GM21515 (cell line): Measurements from ENCODE around the gene CCDC82.
"Not testable (repeated sequence)": the region's sequence is repeated elsewhere in the genome, so short reads cannot be mapped to it uniquely, and the experiment has no call there.

Source experiments
- ATAC-seq: cut with Tn5 transposase; IDR thresholded peaks from one replicate; pipeline ENCODE4 v1.9.1; 2021; ENCODE audit not compliant: unreplicated experiment

CCDC82 gene

DNA sequence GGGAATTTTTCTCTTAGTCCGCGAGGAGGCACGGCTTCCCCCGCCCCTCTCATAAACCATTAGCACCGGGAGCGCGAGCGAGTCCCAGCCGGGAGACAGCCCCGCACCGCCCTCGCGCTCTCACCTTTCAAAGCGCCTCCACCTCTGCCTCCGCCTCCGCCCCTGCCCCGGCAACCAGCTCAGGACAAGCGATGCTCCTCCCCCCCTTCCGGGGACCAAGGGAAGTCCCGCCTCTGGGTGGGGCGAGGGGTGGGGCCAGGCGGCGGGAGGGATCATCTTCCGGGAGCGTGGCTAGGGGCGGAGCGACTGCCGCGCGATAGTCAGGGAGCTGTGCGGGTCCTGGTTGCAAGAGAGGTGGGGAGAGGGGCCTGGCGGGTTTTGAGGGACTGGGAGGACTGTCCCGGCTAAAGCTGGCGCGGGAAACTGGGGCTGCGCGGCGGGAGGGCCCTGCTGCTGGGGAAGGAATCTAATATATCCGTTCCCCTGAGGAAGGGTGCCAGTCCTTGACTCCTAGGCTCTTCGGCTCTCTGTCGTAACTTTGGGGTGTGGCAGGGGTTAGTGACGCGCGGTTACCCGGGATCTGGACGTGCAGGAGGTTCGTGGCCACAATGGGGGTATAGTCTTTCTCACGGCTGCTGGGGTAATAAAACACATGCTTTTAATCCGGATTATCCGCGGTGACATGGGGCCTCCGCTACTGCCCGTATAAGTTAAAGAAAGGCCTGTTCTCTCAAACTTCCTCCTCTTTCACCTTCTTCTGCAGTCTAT lies at the start of gene CCDC82, which contains the start of gene JRKL:
Gene CCDC82, minus strand, starts transcription at position 193 of the 768 bp plus-strand sequence. CDS start 5,165 bp downstream, outside the sequence.
Gene JRKL, plus strand, starts transcription at position 294 of the 768 bp plus-strand sequence. CDS start 637 bp downstream, outside the sequence.
- peak; percentile 95 for ATAC-seq

DNA sequence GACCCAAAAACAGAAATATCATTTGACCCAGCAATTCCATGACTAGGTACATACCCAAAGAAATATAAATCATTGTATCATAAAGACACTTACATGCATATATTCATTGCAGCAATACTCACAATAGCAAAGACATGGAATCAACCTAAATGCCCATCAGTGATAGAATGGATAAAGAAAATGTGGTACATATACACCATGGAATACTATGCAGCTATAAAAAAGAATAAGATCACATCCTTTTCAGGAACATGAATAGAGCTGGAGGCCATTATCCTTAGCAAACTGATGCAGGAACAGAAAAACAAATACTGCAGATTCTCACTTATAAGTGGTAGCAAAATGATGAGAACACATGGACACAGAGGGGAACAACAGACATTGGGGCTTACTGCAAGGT lies 42.9 kb upstream of the CCDC82 start:
- ATAC-seq, result not testable (repeated sequence)

DNA sequence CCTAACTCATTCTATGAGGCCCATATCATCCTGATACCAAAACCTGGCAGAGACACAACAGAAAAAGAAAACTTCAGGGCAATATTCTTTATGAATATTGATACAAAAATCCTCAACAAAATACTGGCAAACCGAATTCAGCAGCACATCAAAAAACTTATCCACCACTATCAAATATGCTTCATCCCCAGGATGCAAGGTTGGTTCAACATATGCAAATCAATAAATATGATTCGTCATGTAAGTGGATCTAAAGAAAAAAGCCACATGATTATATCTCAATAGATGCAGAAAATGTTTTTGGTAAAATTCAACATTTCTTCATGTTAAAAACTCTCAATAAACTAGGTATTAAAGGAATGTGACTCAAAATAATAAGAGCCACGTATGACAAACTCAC lies 41.0 kb upstream of the CCDC82 start:
- no peak for ATAC-seq

DNA sequence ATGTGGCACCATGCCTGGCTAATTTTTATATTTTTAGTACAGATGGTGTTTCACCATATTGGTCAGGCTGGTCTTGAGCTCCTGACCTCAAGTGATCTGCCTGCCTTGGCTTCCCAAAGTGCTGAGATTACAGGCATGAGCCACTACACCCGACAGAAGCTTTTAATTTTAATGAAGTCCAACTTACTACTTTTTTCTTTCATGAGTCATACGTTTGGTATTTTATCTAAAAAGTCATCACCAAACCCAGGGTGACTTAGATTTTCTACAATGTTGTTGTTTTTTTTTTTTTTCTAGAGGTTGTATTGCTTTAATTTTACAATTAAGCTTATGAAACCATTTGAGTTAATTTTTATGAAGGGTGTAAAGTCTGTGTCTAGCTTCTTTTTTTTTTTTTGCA lies 35.0 kb upstream of the CCDC82 start:
- ATAC-seq, result no peak

DNA sequence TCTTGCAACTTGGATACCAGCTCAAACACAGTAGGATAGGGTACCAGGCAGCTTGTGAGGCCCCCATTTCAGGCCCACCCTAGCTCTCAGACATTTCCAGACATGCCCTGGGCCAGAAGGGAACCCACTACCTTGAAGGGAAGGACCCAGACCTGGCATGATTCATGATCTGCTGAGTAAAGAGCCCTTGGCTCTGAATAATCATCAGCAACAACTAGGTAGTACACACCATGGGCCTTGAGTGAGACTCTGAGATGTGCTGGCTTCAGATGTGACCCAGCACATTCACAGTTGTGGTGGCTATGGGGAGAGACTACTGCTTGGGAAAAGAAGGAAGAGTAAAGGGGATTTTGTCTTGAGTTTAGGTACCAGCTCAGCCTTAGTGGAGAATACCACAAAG lies 23.7 kb upstream of the CCDC82 start:
- no peak for ATAC-seq

DNA sequence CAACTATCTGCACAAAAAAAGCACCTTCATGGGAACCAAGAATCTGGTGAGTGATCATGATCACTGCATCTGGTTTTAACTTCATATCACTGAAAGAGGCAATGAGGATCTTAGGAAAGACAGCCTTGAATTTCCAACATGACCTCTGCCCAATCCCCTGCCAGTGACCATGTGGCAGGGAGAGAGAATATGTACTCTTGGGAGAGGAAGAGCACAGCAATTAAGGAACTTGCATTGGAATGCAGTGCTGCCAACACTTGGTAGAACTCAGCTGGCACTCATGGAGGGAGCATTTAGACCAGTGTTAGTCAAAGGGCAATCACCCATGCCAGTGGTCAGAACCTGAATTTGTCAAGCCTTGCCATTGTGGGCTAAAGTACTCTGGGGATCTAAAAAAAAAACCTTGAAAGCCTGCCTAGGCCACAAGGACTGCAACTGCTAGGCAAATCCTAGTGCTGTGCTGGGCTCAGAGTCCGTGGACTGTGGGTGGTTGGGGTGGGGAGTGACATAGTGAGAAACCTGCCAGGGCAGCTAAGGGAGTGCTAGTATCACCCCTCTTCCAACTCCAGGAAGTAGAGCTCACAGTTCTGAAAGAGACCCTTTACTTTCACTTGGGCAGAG lies 23.2 kb upstream of the CCDC82 start:
- no peak for ATAC-seq

DNA sequence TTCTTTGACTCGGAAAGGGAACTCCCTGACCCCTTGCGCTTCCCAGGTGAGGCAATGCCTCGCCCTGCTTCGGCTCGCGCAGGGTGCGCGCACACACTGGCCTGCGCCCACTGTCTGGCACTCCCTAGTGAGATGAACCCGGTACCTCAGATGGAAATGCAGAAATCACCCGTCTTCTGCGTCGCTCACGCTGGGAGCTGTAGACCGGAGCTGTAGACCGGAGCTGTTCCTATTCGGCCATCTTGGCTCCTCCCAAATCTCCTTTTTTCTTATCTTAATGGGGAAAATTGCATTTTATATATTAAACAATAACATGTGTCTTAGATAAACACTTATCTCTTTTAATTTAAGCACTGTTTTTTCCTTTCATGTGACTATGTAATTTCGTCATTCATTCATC lies 21.7 kb upstream of the CCDC82 start:
- ATAC-seq, result not testable (repeated sequence)

DNA sequence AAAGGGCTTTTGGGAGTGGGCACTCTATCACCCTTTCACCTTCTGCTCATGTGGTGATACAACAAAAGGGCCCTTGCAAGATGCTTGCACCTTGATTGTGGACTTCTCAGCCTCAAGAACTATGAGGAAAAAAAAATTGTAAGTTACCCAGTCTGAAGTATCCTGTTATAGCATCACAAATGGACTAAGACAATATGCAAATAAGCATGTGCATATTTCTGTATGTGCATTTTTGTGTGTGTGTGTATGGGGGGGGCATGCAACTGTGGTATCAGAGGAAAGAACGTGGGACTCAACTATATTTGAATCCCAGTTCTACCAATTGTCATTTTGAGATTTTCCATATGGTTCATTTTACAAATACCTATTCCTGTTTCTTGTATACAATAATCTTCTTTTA lies 11.0 kb upstream of the CCDC82 start:
- no peak for ATAC-seq

DNA sequence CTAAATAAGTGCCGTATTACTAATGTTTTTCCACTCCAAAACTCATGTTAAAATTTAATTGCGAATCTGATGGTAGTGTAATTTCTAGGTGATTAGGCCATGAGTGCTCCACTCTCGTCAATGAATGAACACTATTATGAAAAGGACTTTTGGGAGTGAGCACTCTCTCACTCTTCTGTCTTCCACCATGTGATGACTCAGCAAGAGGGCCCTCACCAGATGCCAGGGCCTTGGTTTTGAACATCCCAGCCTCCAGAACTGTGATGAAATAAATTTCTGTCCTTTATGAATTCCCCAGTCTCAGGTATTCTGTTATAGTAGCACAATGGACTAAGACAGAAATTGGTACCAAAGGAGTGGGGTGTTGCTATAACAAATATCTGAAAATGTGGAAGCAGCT lies 8.2 kb upstream of the CCDC82 start:
- ATAC-seq, result no peak

DNA sequence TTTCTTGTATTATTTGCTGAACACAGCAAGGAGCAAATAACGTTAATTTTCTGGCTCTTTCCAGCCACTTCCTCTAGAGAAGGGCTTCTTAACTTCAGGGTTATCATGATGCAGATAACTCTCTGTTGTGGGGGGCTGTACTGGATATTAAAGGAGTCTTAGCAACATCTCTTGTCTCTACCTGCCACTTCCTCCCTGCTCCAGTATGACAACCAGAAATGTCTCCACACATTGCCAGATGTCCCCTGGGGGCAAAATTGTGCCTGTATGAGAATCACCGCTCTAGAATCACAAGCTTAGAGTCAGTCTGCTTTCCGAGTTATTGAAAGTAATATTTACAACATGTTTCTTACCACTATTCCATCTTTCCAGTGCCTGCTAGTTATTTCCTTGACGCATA lies 6.9 kb upstream of the CCDC82 start:
- ATAC-seq, result no peak

DNA sequence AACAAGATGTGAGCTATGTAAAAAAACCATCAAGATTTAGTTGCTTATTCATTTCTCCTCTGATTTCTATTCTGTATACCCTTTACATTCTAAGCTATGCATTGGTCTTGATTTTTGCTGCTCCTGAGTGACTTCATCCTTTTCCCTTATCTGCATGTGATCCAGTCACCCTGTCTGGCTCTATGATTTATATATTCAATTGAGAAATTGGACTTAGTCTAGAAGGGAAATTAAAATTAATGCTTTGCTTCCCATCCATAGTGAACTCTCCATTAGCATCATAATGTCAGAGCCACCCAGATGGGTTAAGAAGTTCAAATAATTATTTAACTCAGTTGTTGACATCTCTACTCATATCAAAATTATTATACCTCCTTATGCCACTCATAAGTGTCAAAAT lies 5.1 kb upstream of the CCDC82 start:
- ATAC-seq, result no peak

DNA sequence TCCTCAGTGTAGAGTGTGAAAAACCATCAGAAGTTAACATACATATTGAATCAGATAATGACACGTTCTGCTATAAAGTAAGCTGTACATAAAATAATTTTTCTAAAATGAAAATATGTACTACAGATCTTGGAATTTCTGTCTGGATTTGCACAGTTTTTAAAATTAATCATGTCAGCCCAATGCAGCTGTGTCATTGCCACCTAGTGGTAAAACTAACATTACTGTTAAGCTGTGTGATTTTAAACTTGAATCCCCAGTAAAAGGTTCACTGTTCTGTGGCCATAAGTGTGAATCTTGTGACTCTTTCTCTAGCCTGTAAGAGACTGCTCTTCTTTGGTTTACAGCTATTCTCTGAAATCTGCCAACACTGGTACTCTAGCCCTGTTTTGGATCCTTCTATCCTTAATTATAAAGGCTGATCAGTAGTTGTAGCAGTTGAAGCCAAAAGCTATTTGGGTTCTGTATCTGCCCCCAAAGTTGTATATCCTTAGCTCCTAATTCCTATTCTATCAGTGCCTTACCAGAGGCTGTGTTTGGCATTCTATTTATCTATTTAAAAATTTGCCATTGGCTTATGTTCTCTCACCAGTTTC lies 4.1 kb upstream of the CCDC82 start:
- no peak for ATAC-seq

DNA sequence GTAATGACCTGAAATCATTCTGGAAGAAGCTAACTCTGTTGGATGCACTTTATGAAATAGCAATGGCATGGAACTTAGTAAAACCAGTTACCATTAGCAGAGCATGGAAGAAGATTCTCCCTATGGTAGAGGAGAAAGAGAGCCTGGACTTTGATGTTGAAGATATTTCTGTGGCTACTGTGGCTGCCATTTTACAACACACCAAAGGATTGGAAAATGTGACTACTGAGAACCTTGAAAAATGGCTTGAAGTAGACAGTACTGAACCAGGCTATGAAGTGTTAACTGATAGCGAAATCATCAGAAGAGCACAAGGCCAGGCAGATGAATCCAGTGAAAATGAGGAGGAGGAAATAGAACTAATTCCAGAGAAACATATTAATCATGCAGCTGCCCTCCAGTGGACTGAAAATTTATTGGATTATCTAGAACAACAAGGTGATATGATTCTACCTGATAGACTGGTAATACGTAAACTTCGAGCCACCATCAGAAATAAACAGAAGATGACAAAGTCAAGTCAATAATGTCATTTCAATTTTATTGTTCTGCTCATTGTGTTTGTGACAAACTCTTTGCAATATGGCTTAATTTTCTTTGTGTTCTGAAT lies 2.1 kb upstream of the CCDC82 start:
- no peak for ATAC-seq

DNA sequence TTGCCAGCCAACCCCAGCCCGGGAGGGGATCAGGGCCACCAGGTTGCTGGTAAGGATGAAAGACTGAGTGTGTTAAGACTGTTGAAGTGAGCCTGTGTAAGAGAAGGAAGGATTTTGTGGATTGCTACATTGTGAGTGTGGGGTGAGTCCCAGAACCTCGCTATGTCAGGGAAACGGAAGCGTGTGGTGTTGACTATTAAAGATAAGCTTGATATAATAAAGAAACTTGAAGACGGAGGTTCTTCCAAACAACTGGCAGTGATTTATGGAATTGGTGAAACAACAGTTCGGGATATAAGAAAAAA lies 728 bp upstream of the CCDC82 start:
- ATAC-seq, result no peak

DNA sequence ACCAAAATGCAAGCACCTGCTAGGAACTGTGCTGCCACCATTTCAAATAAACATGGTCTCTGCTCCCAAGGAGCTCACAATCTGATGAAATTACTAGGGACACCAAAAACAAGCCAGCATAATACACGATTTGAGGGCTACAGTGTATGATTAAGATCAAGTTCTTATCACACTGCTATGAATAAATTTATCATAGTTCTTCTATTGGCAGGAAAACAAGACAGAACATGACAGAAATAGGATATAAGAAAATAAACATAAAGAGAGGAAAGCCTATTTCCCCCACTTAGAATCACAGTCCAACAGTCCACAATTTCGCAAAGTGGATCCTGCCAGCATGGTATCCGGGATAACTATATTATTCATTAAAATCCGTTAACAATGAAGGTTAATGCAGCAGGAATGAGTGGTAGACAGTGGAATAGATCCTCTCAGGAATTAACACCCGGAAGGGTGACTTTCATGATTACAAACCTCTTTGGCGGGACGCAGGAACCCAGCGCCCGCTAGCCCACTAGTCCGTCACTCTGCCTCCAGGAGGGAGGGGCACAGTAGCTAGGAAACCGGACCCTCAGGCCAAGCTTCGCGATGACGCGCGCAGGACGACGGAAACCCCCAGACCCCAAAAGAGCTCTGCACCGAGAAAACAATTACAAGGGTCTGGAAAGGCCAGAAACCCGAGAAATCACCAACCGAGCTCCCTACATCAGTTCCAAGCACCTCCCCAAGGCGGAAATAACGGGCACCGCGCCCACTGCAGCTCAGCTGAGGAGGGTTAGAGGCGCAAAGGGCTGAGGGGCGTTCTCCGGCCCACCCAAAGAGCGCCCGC lies 607 bp downstream of the CCDC82 start:
- peak; percentile 49 for ATAC-seq

DNA sequence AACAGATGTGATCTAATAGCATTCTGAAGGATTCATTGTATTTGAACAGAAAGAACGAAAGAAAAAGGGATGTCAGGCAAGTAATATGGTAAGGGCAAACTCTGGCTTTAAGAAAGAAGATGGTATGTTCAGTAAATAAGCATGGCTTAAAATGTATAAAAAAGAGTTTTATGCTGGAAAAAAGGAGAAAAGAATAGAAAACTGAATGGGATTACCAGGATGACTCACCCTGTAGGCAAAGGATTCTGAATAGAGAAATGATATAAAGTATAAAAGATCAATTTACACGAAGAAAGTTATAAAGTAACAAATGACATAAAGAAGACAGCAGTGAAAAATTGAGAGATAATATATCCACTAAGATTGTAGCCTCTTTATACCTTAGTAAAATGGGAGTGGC lies 4.5 kb downstream of the CCDC82 start:
- no peak for ATAC-seq

DNA sequence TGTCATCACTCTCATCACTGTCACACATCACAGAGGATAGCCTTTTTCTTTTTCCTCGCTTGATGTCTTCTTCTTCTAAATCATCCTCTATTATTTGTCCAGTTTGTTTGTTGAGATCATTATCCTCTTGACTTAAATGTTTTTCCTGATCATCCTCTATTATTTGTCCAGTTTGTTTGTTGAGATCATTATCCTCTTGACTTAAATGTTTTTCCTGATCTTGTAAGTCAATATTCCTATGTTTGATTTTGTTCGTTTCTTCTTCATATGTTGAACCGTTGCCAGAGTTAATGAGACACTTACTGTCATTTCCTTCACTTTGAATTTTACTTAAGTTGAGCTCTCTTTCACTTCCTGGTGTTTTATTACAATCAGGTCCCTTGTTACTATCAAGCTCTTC lies 5.6 kb downstream of the CCDC82 start:
- ATAC-seq, result no peak

DNA sequence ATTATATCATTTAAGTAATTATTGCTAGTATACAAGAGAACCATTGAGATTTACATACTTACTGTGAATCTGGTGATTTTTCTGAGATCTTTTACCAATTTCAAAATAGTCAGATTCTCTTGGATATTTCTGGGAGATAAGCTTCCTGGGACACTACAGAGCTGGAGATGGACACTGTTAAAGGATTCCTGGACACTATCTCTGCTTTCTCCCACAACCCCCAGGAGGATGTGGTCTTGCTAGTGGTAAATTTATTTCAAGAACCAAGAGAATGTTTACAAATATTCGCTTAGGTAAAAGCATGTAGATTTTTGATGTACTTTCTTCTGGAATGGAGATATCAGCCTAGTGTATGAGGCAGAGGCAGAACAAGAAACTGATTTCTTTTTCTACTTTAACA lies 12.9 kb downstream of the CCDC82 start:
- ATAC-seq, result no peak

DNA sequence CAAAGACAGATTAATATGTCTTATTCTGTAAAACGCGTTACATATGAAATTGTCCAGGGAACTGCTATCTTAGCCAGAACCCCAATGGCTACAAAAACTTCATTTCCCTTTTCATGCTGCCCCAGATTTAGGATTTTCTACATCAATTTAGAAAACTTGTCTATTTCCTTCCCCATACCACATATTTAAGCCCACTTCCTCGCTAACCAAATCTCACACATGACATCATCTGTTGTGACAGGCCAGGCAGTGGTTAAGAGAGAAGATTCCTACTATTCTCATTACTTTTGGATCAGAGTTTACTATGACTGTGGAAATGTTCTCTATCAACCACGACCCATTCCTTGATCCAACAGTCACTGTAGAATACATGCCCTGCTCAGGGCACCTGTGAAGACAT lies 15.9 kb downstream of the CCDC82 start:
- ATAC-seq, result no peak

DNA sequence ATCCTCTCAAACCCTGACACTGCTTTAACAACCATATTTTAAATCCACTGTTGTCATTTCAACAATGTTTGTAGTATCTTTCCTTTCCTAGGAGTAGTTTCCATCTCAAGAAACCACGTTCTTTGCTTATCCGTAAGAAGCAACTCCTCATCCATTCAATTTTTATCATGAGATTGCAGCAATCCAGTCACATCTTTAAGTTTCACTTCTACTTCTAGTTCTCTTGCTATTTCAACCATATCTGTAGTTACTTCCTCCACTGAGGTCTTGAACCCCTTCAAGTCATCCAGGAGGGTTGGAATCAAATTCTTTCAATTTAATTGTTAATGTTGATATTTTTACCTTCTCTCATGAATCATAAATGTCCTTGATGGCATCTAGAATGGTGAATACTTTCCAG lies 22.4 kb downstream of the CCDC82 start:
- ATAC-seq, result no peak

DNA sequence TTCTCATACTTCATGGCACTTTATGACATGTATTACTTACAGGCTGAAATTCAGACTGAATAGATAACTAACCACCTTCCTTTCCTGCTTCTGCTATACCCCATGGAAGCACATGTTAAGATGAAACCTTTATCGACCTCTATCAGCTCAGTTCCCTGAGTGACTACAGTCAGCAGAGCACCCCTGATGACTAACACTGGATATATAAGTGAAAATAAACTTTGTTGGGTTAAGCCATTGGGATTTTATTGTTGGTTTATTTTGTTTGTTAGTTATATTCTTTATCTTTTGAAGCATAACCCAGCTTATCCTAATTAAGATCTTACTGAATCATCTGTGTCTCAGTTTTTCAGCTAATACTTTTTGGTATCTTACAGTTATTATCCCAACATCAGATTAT lies 23.7 kb downstream of the CCDC82 start:
- ATAC-seq, result no peak
